NCI-H1092 treated with DMSO at 0.1 percent for 48 hours (cell line): ENCODE measurements around the gene TMOD2.

Experiments
- DNase-seq: peaks from one replicate; lab custom pipeline; 2025; lab: John Stamatoyannopoulos, UW

The TMOD2 gene

DNA sequence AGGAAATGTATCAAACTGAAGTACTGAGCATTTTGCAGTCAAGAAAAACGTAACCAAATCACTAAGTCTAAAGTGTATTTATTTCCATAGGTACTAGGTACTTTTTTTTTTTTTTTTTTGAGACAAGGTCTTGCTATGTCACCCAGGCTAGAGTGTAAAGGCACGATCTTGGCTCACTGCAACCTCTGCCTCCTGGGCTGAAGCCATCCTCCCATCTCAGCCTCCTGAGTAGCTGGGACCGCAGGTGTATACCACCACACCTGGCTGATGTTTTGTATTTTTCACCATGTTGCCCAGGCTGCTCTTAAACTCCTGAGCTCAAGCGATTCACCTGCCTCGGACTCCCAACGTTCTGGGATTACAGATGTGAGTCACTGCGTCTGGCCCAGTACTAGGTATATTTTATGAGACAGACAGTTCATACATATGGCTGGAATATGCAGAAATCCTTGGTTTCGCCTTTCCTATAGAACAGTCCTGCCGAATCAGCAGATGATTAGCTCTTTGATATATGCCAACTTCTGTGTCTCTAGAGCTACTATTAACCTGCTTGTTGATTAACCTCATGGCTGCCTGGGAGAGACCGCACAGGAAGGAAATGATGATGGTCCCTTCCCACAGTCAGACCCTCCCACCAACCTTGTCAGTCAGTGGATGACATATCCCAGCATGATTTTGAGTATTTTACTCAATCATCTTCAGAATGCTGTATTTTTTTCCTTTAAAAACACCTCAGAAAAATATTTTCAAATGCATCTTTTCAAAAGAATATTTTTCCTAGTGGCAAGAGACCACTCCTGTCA, 110.4 kb downstream of the TMOD2 start:
- no peak for DNase-seq

- DNase-seq = no peak
Observed at GRCh38 chr15:51863131-51863530, 111.7 kb downstream of the TMOD2 start.

DNA sequence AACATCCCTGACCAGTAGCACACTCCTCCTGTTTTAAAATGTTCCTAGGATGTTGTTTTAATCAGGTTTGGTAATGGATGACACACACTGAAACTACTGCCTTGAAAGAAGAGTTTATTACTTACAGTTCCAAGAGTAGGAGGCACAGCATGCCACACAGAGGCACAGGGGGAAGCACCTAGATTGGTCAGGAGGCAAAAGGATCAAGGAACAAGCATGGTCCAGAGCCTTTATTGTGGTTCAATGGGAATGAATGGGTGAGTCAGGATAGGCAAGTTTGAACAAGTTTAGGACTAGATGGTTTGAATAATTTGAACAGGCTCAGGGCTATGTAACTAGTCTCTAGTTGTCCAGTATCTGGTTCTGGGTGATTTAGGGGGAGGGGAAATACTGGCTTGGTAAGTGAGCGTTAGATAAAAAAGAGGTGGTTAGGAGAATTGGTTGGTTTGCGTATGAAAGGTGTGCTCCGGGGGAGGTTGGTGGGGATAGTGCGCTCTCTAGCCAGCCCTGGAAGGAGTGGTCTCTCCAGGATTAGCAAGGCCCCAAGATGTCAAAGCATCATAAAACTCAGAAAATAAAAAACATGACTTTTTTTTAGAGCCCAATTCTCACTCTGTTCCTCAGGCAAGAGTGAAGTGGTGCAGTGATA, 113.1 kb downstream of the TMOD2 start:
- no peak for DNase-seq

GRCh38 chr15:51865317-51865716, 113.9 kb downstream of the TMOD2 start:
- no peak for DNase-seq
